ENCODE data around the gene MICALL1.

MICALL1 gene

GRCh38 chr22:37904572-37905533 lies 1.2 kb upstream of the MICALL1 start:
- DNase-seq: no peak

- no peak for DNase-seq
Measured at GRCh38 chr22:37906364-37907008, 389 bp downstream of the MICALL1 start.

- no peak for DNase-seq
Measured at GRCh38 chr22:37907036-37907954, 1.2 kb downstream of the MICALL1 start.

GRCh38 chr22:37909766-37910165 lies 3.7 kb downstream of the MICALL1 start:
- no peak for DNase-seq

- DNase-seq: no peak
Measured at GRCh38 chr22:37910890-37911672, 5.0 kb downstream of the MICALL1 start.

GRCh38 chr22:37911697-37912096 lies 5.6 kb downstream of the MICALL1 start:
- DNase-seq: no peak

GRCh38 chr22:37912171-37912570 lies 6.1 kb downstream of the MICALL1 start:
- no peak for DNase-seq

- no peak for DNase-seq
Measured at GRCh38 chr22:37913233-37913721, 7.2 kb downstream of the MICALL1 start.

- no peak for DNase-seq
Measured at GRCh38 chr22:37916311-37916710, 10.2 kb downstream of the MICALL1 start.

GRCh38 chr22:37917874-37918548 lies 11.9 kb downstream of the MICALL1 start:
- DNase-seq: no peak

GRCh38 chr22:37918580-37919270 lies 12.6 kb downstream of the MICALL1 start:
- no peak for DNase-seq

- no peak for DNase-seq
Measured at GRCh38 chr22:37920126-37920525, 14.0 kb downstream of the MICALL1 start.

- no peak for DNase-seq
Measured at GRCh38 chr22:37922191-37922590, 16.1 kb downstream of the MICALL1 start.

- DNase-seq: no peak
Measured at GRCh38 chr22:37923927-37924326, 17.8 kb downstream of the MICALL1 start.

- no peak for DNase-seq
Measured at GRCh38 chr22:37924386-37925065, 18.4 kb downstream of the MICALL1 start.

GRCh38 chr22:37925330-37925729 lies 19.2 kb downstream of the MICALL1 start:
- DNase-seq: no peak

- DNase-seq: no peak
Measured at GRCh38 chr22:37925767-37926166, 19.7 kb downstream of the MICALL1 start.

GRCh38 chr22:37926358-37926757 lies 20.3 kb downstream of the MICALL1 start:
- DNase-seq: no peak

- DNase-seq: no peak
Measured at GRCh38 chr22:37926771-37927636, 20.9 kb downstream of the MICALL1 start.
